Duodenal mucosa (tissue), 2 donors: ENCODE results near the gene ADCY7.
"Not testable (repeated sequence)": the region's sequence is repeated elsewhere in the genome, so short reads cannot be mapped to it uniquely, and the experiment has no call there.

ENCODE experiments used
- H3K27ac ChIP-seq: one replicate; pipeline ENCODE4 v1.7.0; 2013; ENCODE audit warnings: low read depth, low read length
- H3K27me3 ChIP-seq, 2 donors: one replicate each; pipeline ENCODE4 v1.7.0; 2013; ENCODE audit warnings: low read length in 2 of 2, control low read depth in 1 of 2; ENCODE audit not compliant: insufficient read depth in 2 of 2, control insufficient read depth in 1 of 2
- H3K36me3 ChIP-seq, 2 donors: one replicate each; pipeline ENCODE4 v1.7.0; 2013; ENCODE audit warnings: low read length in 2 of 2, control low read depth in 1 of 2; ENCODE audit not compliant: insufficient read depth in 2 of 2, control insufficient read depth in 1 of 2
- H3K4me1 ChIP-seq, 2 donors: one replicate each; pipeline ENCODE4 v1.7.0; 2013; ENCODE audit warnings: low read length in 2 of 2, control low read depth in 1 of 2; ENCODE audit not compliant: insufficient read depth in 2 of 2, control insufficient read depth in 1 of 2
- H3K4me3 ChIP-seq, 2 donors: one replicate each; pipeline ENCODE4 v1.7.0; 2013; ENCODE audit warnings: low read length in 2 of 2, low read depth in 1 of 2
- H3K9ac ChIP-seq, 2 donors: one replicate each; pipeline ENCODE4 v1.7.0; 2013; ENCODE audit warnings: low read length in 2 of 2, low read depth in 1 of 2
- H3K9me3 ChIP-seq, 2 donors: one replicate each; pipeline ENCODE4 v1.7.0; 2013; ENCODE audit warnings: low read length in 2 of 2, control low read depth in 1 of 2; ENCODE audit not compliant: control insufficient read depth in 1 of 2

The ADCY7 gene

GRCh38 chr16:50238314-50238713 lies 28.0 kb upstream of the ADCY7 start:
- no peak overlapping the region for H3K27ac ChIP-seq
- no peaks in the 10 kb centered on the region for H3K36me3 ChIP-seq
- H3K9me3 ChIP-seq: no peaks in the 10 kb centered on the region
- no peak overlapping the region for H3K9ac ChIP-seq
- no peak overlapping the region for H3K4me3 ChIP-seq
- H3K4me1 ChIP-seq: no peaks in the 10 kb centered on the region
- H3K27me3 ChIP-seq: no peaks in the 10 kb centered on the region

- H3K27ac ChIP-seq: no peak overlapping the region
- H3K9me3 ChIP-seq: no peaks in the 10 kb centered on the region
- no peaks in the 10 kb centered on the region for H3K36me3 ChIP-seq
- H3K4me1 ChIP-seq: no peaks in the 10 kb centered on the region
- H3K27me3 ChIP-seq: no peaks in the 10 kb centered on the region
- H3K4me3 ChIP-seq: no peak overlapping the region
- H3K9ac ChIP-seq: no peak overlapping the region
These were observed 27.5 kb upstream of the ADCY7 start for GRCh38 chr16:50238868-50239301.

- not testable (repeated sequence) for H3K27me3 ChIP-seq, H3K36me3 ChIP-seq, H3K9me3 ChIP-seq, H3K4me3 ChIP-seq, H3K27ac ChIP-seq, H3K9ac ChIP-seq
- peaks cover 9 to 15% of the 10 kb centered on the region in 2 donors for H3K4me1 ChIP-seq
These were observed 23.3 kb upstream of the ADCY7 start for GRCh38 chr16:50243024-50243423.

GRCh38 chr16:50244140-50244503 lies 22.2 kb upstream of the ADCY7 start:
- Histone ChIP-seq H3K4me1 (peaks cover 9 to 15% of the 10 kb centered on the region in 2 donors), H3K27ac (no peak overlapping the region), H3K9ac (no peak overlapping the region), H3K36me3 (no peaks in the 10 kb centered on the region), H3K27me3 (no peaks in the 10 kb centered on the region), H3K9me3 (no peaks in the 10 kb centered on the region), H3K4me3 (no peak overlapping the region)

- H3K36me3 ChIP-seq: no peaks in the 10 kb centered on the region
- H3K9ac ChIP-seq: peak overlapping the region; percentile 44 to 51
- peaks cover 9 to 15% of the 10 kb centered on the region in 2 donors for H3K4me1 ChIP-seq
- peak overlapping the region; percentile 67 to 68 for H3K4me3 ChIP-seq
- H3K27ac ChIP-seq: no peak overlapping the region
- no peaks in the 10 kb centered on the region for H3K9me3 ChIP-seq
- no peaks in the 10 kb centered on the region for H3K27me3 ChIP-seq
These were observed 21.6 kb upstream of the ADCY7 start for GRCh38 chr16:50244504-50245416.

- no peaks in the 10 kb centered on the region for H3K36me3 ChIP-seq
- H3K4me1 ChIP-seq: peaks cover 9 to 15% of the 10 kb centered on the region in 2 donors
- no peak overlapping the region for H3K27ac ChIP-seq
- H3K27me3 ChIP-seq: no peaks in the 10 kb centered on the region
- no peaks in the 10 kb centered on the region for H3K9me3 ChIP-seq
- peak overlapping the region; percentile 67 to 68 for H3K4me3 ChIP-seq
- H3K9ac ChIP-seq: peak overlapping the region; percentile 44 to 51
These were observed 20.7 kb upstream of the ADCY7 start for GRCh38 chr16:50245417-50246298.

GRCh38 chr16:50246299-50247122 lies 19.8 kb upstream of the ADCY7 start:
- Histone ChIP-seq H3K9ac (no peak overlapping the region), H3K36me3 (no peaks in the 10 kb centered on the region), H3K27ac (no peak overlapping the region), H3K9me3 (no peaks in the 10 kb centered on the region), H3K27me3 (no peaks in the 10 kb centered on the region), H3K4me3 (peak overlapping the region; percentile 47 to 67), H3K4me1 (peaks cover 9 to 15% of the 10 kb centered on the region in 2 donors)

- Histone ChIP-seq H3K9me3 (no peaks in the 10 kb centered on the region), H3K27me3 (no peaks in the 10 kb centered on the region), H3K4me3 (peak overlapping the region in 1 of 2 donors; percentile 47), H3K36me3 (no peaks in the 10 kb centered on the region), H3K4me1 (peaks cover 9 to 15% of the 10 kb centered on the region in 2 donors), H3K27ac (no peak overlapping the region), H3K9ac (no peak overlapping the region)
These were observed 19.0 kb upstream of the ADCY7 start for GRCh38 chr16:50247123-50247905.

- H3K27me3 ChIP-seq: no peaks in the 10 kb centered on the region
- H3K36me3 ChIP-seq: no peaks in the 10 kb centered on the region
- no peak overlapping the region for H3K27ac ChIP-seq
- no peaks in the 10 kb centered on the region for H3K9me3 ChIP-seq
- H3K4me3 ChIP-seq: no peak overlapping the region
- H3K4me1 ChIP-seq: peaks cover 9 to 15% of the 10 kb centered on the region in 2 donors
- H3K9ac ChIP-seq: no peak overlapping the region
These were observed 18.3 kb upstream of the ADCY7 start for GRCh38 chr16:50247906-50248608.
